Measurements from ENCODE around the gene IMMP2L.
"Not testable (repeated sequence)": the region's sequence is repeated elsewhere in the genome, so short reads cannot be mapped to it uniquely, and the experiment has no call there.

The IMMP2L gene

DNA sequence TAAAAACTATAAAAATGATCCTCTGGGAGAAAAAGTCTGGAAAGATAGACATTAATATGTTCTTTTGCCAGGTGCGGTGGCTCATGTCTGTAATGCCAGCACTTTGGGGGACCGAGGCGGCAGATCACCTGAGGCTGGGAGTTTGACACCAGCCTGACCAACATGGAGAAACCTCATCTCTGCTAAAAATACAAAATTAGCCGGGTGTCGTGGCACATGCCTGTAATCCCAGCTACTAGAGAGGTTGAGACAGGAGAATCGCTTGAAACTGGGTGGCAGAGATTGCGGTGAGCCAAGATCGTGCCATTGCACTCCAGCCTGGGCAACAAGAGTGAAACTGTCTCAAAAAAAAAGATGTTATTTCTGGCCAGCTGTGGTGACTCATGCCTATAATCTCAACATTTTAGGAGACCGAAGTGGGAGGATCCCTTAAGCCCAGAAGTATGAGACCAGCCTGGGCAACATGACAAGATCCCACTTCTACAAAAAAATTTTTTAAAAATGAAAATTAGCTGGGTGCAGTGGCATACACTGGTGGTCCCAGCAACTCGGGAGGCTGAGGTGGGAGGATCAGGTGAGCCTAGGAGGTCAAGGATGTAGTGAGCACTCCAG, 573.3 kb downstream of the IMMP2L start:
- DNase-seq (ENCODE audit: low read depth in 2 of 2), result no peak

- DNase-seq (ENCODE audit: low read depth in 2 of 2), result no peak
These were observed 573.9 kb downstream of the IMMP2L start for GRCh38 chr7:110988348-110988747.

GRCh38 chr7:110987127-110987693, 575.1 kb downstream of the IMMP2L start:
- no peak for DNase-seq (ENCODE audit: low read depth in 2 of 2)

- DNase-seq (ENCODE audit: low read depth in 2 of 2), result no peak
These were observed 578.4 kb downstream of the IMMP2L start for GRCh38 chr7:110983822-110984456.

- no peak for DNase-seq (ENCODE audit: low read depth in 2 of 2)
These were observed 585.1 kb downstream of the IMMP2L start for GRCh38 chr7:110977127-110977737.

DNA sequence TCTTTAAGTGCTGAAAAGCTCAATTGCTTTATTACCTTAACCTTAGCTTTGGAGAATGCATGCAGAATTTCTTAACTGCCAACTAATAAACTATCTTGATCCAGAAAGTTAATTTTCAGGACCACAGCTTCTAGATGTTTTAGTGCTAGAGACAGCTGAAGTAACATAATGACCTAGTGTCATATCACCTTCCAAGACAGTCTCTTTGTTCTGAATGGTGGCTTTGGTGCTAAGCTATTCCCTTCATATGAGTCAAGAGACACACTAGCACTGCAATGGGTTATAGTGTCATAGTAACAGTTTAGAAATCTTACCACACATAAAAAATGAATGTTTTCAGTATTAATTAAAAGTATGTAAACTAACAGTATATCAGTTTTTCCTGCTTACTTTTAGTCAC, 586.8 kb downstream of the IMMP2L start:
- no peak for DNase-seq (ENCODE audit: low read depth in 2 of 2)

DNA sequence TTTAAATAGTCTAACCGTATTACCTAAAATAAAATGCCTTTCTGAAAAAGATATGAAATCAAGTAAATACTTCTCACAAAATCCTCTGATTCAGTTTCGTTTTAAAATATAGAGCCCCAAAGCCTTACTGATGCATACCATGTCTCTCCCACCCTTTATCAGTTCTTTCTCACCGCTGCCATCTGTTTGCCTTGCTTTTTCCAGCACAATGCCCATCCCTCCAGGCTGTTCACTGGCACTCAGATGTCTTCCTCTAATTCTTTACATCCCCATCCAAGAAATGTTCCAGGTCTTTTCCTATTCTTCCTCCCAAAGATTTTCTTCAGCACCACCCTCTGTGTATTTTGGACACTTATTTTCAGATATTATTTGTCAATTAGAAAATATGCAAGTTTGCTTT, 587.9 kb downstream of the IMMP2L start:
- no peak for DNase-seq (ENCODE audit: low read depth in 2 of 2)

DNA sequence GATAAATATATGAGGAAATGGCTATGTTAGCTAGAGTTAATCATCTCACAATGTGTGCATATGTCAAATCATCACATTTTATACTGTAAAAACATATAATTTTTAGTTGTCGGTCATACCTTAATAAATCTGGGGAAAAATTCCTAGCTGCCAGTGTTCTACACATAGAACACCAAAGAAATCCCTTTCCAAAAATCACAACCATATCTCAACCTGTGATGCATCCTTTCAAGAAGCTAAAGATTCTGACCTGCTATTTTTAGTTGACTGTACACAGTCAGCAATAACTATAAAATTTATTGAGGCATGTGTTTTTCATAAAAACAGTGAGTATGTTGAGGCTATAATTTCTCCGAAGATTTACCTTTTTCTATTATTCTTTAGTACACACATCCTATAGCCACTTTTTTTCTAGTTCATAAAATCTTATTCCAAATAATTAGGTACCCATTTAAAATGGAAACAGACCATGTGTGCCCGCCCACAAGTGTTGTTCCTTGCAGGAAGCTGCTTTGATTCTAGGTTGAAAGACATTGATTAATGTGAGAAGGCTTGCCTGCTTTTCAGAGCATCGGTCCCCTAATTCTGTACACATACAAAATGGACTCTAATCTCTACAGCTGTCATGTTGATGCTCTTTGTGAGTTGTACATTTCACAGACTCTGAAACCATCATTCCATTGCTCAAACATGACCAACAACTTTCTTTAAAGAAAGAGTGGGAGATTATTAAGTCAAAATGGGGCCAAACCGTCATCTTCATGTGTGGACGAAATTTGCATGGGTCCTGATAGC, 588.9 kb downstream of the IMMP2L start:
- no peak for DNase-seq (ENCODE audit: low read depth in 2 of 2)

DNA sequence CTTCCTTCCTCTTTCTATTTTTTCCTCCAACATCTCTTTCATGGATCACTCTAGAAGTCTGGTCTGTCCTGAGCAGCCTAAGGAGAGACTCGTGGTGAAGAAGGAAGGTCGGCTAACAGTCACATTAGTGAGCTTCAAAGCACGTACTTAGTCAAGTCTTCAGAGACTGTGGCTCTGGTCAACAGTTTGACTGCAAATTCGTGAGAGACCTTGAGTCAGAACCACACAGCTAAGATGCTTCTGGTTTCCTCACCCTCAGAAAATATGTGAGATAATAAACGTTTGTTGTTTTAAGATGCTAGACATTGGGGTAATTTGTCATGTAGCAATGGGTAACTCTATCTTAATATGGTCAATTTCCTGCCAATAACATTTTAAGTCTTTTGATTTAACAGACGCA, 597.5 kb downstream of the IMMP2L start:
- DNase-seq (ENCODE audit: low read depth in 2 of 2), result no peak

GRCh38 chr7:110962826-110963225, 599.5 kb downstream of the IMMP2L start:
- no peak for DNase-seq (ENCODE audit: low read depth in 2 of 2)

GRCh38 chr7:110962374-110962773, 599.9 kb downstream of the IMMP2L start:
- DNase-seq (ENCODE audit: low read depth in 2 of 2), result no peak

DNA sequence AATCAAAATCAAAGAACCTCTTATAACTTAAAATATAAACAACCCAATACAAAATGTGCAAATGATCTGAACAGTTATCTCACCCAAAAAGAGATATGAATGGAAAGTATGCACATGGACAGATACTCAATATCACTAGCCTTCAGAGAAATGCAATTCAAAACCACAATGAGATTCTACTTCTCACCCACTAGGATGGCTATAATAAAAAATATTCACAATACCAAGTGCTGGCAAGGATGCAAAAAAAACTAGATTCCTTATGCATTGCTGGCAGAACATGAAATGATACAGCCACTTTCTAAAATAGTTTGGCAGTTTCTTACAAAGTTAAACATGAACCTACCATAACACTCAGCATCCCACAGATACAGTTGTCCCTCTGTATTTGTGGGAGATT, 601.5 kb downstream of the IMMP2L start:
- no peak for DNase-seq (ENCODE audit: low read depth in 2 of 2)

DNA sequence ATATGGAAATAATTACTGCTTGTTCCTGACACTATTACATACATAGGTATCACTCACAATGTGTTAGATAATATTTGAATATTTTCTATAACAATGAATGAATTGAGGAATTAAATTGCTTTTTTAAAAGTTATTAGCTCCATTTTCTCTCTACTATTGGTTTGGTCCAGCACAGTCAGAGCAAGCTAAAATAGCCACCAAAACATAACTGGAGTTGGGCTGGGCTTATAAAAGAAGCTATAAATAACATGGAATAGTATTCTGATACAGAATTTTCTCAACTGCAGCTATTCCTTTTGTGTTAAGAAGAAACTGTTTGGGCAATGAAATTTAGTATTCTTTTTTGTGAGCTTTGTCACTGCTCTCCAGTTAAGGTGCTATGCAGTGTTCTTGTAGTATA, 614.0 kb downstream of the IMMP2L start:
- no peak for DNase-seq (ENCODE audit: low read depth in 2 of 2)

DNA sequence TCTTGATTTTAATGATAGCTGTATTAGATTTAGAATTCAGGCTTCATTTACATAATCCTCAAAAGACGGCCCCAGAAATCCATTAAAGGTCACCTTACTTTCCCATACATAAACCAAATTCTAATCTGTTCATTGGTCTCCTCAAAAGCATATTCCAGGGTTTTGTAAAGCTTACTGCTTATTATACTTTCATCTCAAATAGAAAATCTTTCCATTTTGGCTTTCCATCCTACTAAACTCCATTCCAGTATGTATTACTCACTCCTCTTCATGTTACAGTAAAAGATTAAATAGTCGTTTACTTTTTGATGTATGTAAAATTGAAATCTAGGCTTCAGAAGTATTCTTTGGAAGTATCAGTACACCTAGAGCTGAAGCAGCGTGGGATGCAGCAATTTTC, 614.9 kb downstream of the IMMP2L start:
- DNase-seq (ENCODE audit: low read depth in 2 of 2), result no peak

- DNase-seq (ENCODE audit: low read depth in 2 of 2), result no peak
These were observed 617.2 kb downstream of the IMMP2L start for GRCh38 chr7:110944966-110945644.

GRCh38 chr7:110944448-110944847, 617.8 kb downstream of the IMMP2L start:
- no peak for DNase-seq (ENCODE audit: low read depth in 2 of 2)

DNA sequence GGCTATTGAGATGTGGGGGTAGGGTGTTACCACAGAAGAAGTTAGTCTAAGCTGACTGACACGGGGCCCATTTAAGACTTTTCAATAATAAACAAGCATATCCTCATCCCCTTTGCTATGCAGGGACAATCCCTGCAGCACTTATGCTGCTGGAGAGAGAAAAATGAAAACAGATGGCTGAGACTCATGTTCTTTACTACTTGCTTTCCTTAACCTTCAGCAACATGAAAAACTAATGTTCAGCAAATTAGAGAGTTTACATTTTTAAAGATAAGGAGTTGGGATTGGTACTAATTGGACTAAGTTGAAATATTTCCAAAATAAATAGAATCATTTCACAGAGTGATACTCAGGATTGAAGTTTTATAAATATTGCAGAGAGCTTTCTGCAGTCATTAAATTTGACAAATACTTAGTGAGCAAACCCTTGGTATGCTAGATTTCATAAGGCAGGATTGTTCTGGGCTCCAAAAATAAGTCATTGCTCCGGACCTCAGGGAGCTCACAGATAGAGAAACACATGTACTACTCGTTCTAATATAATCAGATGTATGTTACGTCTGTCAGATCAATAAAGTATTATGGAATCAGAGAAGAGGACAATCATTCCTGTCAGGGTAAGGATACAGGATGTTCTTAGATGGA, 618.5 kb downstream of the IMMP2L start:
- no peak for DNase-seq (ENCODE audit: low read depth in 2 of 2)

- no peak for DNase-seq (ENCODE audit: low read depth in 2 of 2)
These were observed 620.9 kb downstream of the IMMP2L start for GRCh38 chr7:110941385-110941784.

GRCh38 chr7:110940756-110941155, 621.5 kb downstream of the IMMP2L start:
- DNase-seq (ENCODE audit: low read depth in 2 of 2), result no peak

- no peak for DNase-seq (ENCODE audit: low read depth in 2 of 2)
These were observed 624.1 kb downstream of the IMMP2L start for GRCh38 chr7:110938165-110938564.

DNA sequence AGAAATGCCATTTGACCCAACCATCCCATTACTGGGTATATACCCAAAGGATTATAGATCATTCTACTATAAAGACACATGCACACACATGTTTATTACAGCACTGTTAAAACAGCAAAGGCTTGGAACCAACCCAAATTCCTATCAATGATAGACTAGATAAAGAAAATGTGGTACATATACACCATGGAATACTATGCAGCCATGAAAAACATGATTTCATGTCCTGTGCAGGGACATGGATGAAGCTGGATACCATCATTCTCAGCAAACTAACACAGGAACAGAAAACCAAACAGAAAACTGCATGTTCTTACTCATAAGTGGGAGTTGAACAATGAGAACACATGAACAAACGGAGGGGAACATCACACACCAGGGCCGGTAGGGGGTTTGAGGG, 625.6 kb downstream of the IMMP2L start:
- DNase-seq (ENCODE audit: low read depth in 2 of 2), result not testable (repeated sequence)

All from stimulated activated CD4-positive, alpha-beta T cell treated with anti-CD3 and anti-CD28 coated beads, Interleukin-15, amount 100 ng/mL, for 48 hours (primary cell).